Adrenal gland (tissue), 12 donors: ENCODE results near the gene BCAP29. TPM values are rescaled to one million over a fixed set of nuclear protein-coding genes. Genes with fewer than 3 reads are reported as not detected.

Experiments used
- DNase-seq, 7 donors: peaks; one replicate each; pipeline ENCODE4 v3.0.0-alpha.2; 2019 to 2020
- H3K27ac ChIP-seq, 5 donors: fragments of 200-600 bp; sonication (generic) in 4 of 5; 1 replicate in 3 of 5; 2 replicates in 2 of 5; pipeline versions ENCODE4 v1.5.1 to v1.8.0; 2016 to 2020; ENCODE audit warnings: mild to moderate bottlenecking in 1 of 5
- H3K27me3 ChIP-seq: fragments of 200-600 bp; 2 replicates; pipeline ENCODE4 v1.8.0; 2021
- H3K36me3 ChIP-seq, 2 donors: fragments of 200-600 bp; replicated peaks in 1 of 2; 1 replicate in 1 of 2; 2 replicates in 1 of 2; pipeline versions ENCODE4 v1.5.1 to v1.8.0; 2018 to 2022
- H3K4me1 ChIP-seq, 2 donors: fragments of 200-600 bp; replicated peaks in 1 of 2; 1 replicate in 1 of 2; 2 replicates in 1 of 2; pipeline versions ENCODE4 v1.5.1 to v1.8.0; 2018 to 2021
- H3K4me3 ChIP-seq, 4 donors: fragments of 200-600 bp; sonication (generic) in 3 of 4; one replicate each; pipeline ENCODE4 v1.5.1; 2016 to 2018
- H3K9me3 ChIP-seq, 3 donors: fragments of 200-600 bp; sonication (generic) in 1 of 3; replicated peaks in 1 of 3; 1 replicate in 2 of 3; 2 replicates in 1 of 3; pipeline versions ENCODE4 v1.5.1 to v1.8.0; 2016 to 2021
- CTCF ChIP-seq, 6 experiments: fragments of 450-650 bp in 4 of 6; fragments of 200-600 bp in 2 of 6; sonication (generic) in 1 of 6; IDR thresholded peaks; 1 replicate in 5 of 6; 2 replicates in 1 of 6; pipeline versions ENCODE4 v1.5.1 to v1.8.0; 2016 to 2021; ENCODE audit warnings: antibody characterized with exemption in 6 of 6, mild to moderate bottlenecking in 2 of 6, moderate library complexity in 1 of 6
- POLR2A ChIP-seq, 2 donors: fragments of 450-650 bp; IDR thresholded peaks; one replicate each; pipeline ENCODE4 v1.6.1; 2017; ENCODE audit warnings: antibody characterized with exemption in 2 of 2, mild to moderate bottlenecking in 2 of 2, moderate library complexity in 1 of 2
- WGBS, 4 donors: extraction: QIAGEN DNeasy Blood & Tissue Kit in 2 of 4; methylation state at CpG; one replicate each; pipeline versions ENCODE4 v1.1.5 to v1.1.7; 2013 to 2017; 5-methylcytosine and 5-hydroxymethylcytosine counted together
- intact Hi-C, 2 donors: fragments of 100-400 bp; cut with DNase I; formaldehyde crosslinking; loops; one replicate each; pipeline versions ENCODE4 v1.14.1 to v1.15.0; 2022 to 2023
- polyA plus RNA-seq, 3 donors: library from polyadenylated mRNA; stranded (reverse); fragments of 200-250 nt in 2 of 3; fragments of 350-450 nt in 1 of 3; fragmentation: Illumina TruSeq in 1 of 3; extraction: RNeasy Lipid Tissue Mini Kit (QIAGEN cat#74804) in 1 of 3; gene quantifications; one replicate each; pipeline ENCODE4 v1.2.3, GENCODE V29; 2013 to 2014
- total RNA-seq, 9 donors: library from RNA; depleted of rRNA in 4 of 9; stranded (reverse); fragments of >200 nt in 4 of 9; fragments of 120-200 nt in 1 of 9; fragmentation: NEBNext Ultra II Directional in 1 of 9; extraction: Animal tissue kit (Norgen Biotek cat#: 25700) in 1 of 9; gene quantifications; one replicate each; pipeline versions ENCODE4 v1.1.0 to v1.2.4, GENCODE V29; 2013 to 2023
- donor health status: healthy with polysubstance abuse.
- donor health status: Bipolar disorder and iron deficiency.
- donor health status: DM: yes; HTN: yes; CAD: no.
- donor health status: DM: no; HTN: no; CAD: no.
- donor health status: DM: no; HTN: no; CAD: no.
- donor health status: DM: yes; HTN: yes; CAD: no.

BCAP29 gene
- total and polyA plus RNA-seq, 12 donors: 35.0 to 158 (median 51.0) TPM

- Histone ChIP-seq H3K27ac (no peak overlapping the region), H3K9me3 (no peaks in the 10 kb centered on the region), H3K4me1 (peaks cover 8 to 9% of the 10 kb centered on the region in 2 donors), H3K27me3 (peaks cover 23% of the 10 kb centered on the region), H3K4me3 (no peak overlapping the region), H3K36me3 (no peaks in the 10 kb centered on the region)
- TF ChIP-seq POLR2A (IDR thresholded peaks at IDR 0.05): no peak
- TF ChIP-seq CTCF (IDR thresholded peaks at IDR 0.05): no peak
- 78 to 93% (median 91%) methylated on average over 4 of the region's 4 CpGs for WGBS, 4 donors
- intact Hi-C loops: no loop called here
- DNase-seq: no peak
These were observed 79.6 kb downstream of the BCAP29 start for GRCh38 chr7:107659666-107660065.

- Histone ChIP-seq H3K36me3 (no peaks in the 10 kb centered on the region), H3K27me3 (peaks cover 23% of the 10 kb centered on the region), H3K27ac (no peak within 1 kb of the TSS), H3K9me3 (no peaks in the 10 kb centered on the region), H3K4me3 (peak within 1 kb of the TSS; percentile 10 to 68 (median 38)), H3K4me1 (peaks cover 8 to 9% of the 10 kb centered on the region in 2 donors)
- intact Hi-C loops: no loop called here
- no peak for DNase-seq
- no peak for TF ChIP-seq POLR2A (IDR thresholded peaks at IDR 0.05)
- no peak for TF ChIP-seq CTCF (IDR thresholded peaks at IDR 0.05)
- WGBS, 4 donors: 9 to 16% (median 11%) methylated on average over 13 to 37 of the region's 37 CpGs
These were observed 80.5 kb downstream of the BCAP29 start, which contains the start of gene SLC26A4 for GRCh38 chr7:107660381-107661080. SLC26A4 (plus strand) TSS chr7:107660828; CDS start chr7:107661642, 814 bp downstream.

GRCh38 chr7:107661081-107661864, 81.2 kb downstream of the BCAP29 start:
- TF ChIP-seq CTCF (IDR thresholded peaks at IDR 0.05): peak in 2 of 6 experiments; percentile 8 to 19
- no peak for TF ChIP-seq POLR2A (IDR thresholded peaks at IDR 0.05)
- intact Hi-C loops: no loop called here
- Histone ChIP-seq H3K4me3 (peak overlapping the region; percentile 10 to 68 (median 38)), H3K9me3 (no peaks in the 10 kb centered on the region), H3K4me1 (peaks cover 8 to 9% of the 10 kb centered on the region in 2 donors), H3K27me3 (peaks cover 23% of the 10 kb centered on the region), H3K27ac (no peak overlapping the region), H3K36me3 (no peaks in the 10 kb centered on the region)
- WGBS, 4 donors: 0 to 2% (median 1%) methylated on average over 1 to 73 of the region's 73 CpGs
- peak; percentile 45 to 71 (median 57) for DNase-seq

- TF ChIP-seq POLR2A (IDR thresholded peaks at IDR 0.05): no peak
- TF ChIP-seq CTCF (IDR thresholded peaks at IDR 0.05): no peak
- intact Hi-C loops: no loop called here
- WGBS, 4 donors: 12 to 39% (median 17%) methylated on average over 8 to 20 of the region's 20 CpGs
- DNase-seq: no peak
- H3K4me3 ChIP-seq: peak overlapping the region; percentile 10 to 68 (median 38)
- H3K27ac ChIP-seq: no peak overlapping the region
- no peaks in the 10 kb centered on the region for H3K9me3 ChIP-seq
- H3K36me3 ChIP-seq: no peaks in the 10 kb centered on the region
- peaks cover 23% of the 10 kb centered on the region for H3K27me3 ChIP-seq
- peaks cover 8 to 9% of the 10 kb centered on the region in 2 donors for H3K4me1 ChIP-seq
These were observed 81.9 kb downstream of the BCAP29 start for GRCh38 chr7:107661865-107662379.
